HEK293 (cell line): ENCODE measurements around the gene NEK3.

ENCODE experiments used
- REPIN1 ChIP-seq: fragments of 450-650 bp; formaldehyde crosslinking; IDR thresholded peaks from 2 replicates; pipeline ENCODE4 v1.5.1; 2017; ENCODE audit warnings: missing biosample characterization, missing genetic modification characterization, low read depth
- YY1 ChIP-seq: fragments of 450-650 bp; formaldehyde crosslinking; IDR thresholded peaks from 2 replicates; pipeline ENCODE4 v1.5.1; 2018; ENCODE audit warnings: missing biosample characterization, missing genetic modification characterization
- ZNF146 ChIP-seq: fragments of 450-650 bp; formaldehyde crosslinking; IDR thresholded peaks from 2 replicates; pipeline ENCODE4 v1.5.1; 2016; ENCODE audit warnings: missing biosample characterization, missing genetic modification characterization
- ZNF155 ChIP-seq: fragments of 450-650 bp; formaldehyde crosslinking; IDR thresholded peaks from 2 replicates; pipeline ENCODE4 v1.5.1; 2016; ENCODE audit warnings: missing biosample characterization, missing genetic modification characterization
- ZNF280D ChIP-seq: fragments of 450-650 bp; formaldehyde crosslinking; IDR thresholded peaks from 2 replicates; pipeline ENCODE4 v1.5.1; 2016; ENCODE audit warnings: missing biosample characterization, missing genetic modification characterization
- ZNF558 ChIP-seq: fragments of 450-650 bp; formaldehyde crosslinking; IDR thresholded peaks from 2 replicates; pipeline ENCODE4 v1.5.1; 2016; ENCODE audit warnings: missing biosample characterization, missing genetic modification characterization
- ZNF664 ChIP-seq: fragments of 450-650 bp; formaldehyde crosslinking; IDR thresholded peaks from 2 replicates; pipeline ENCODE4 v1.5.1; 2016; ENCODE audit warnings: missing biosample characterization, missing genetic modification characterization
- ZNF677 ChIP-seq: fragments of 450-650 bp; IDR thresholded peaks from 2 replicates; pipeline ENCODE4 v1.5.0; 2018; ENCODE audit warnings: missing biosample characterization, mild to moderate bottlenecking, missing genetic modification characterization, moderate library complexity
- ZNF776 ChIP-seq: fragments of 450-650 bp; formaldehyde crosslinking; IDR thresholded peaks from 2 replicates; pipeline ENCODE4 v1.5.0; 2017; ENCODE audit warnings: missing biosample characterization, missing genetic modification characterization, borderline replicate concordance
- ZSCAN5A ChIP-seq: fragments of 450-650 bp; formaldehyde crosslinking; IDR thresholded peaks from 2 replicates; pipeline ENCODE4 v1.5.1; 2016; ENCODE audit warnings: missing biosample characterization, missing genetic modification characterization
- TF ChIP-seq, protein P1 (sequence below): fragments of 450-650 bp; formaldehyde crosslinking; IDR thresholded peaks from 2 replicates; pipeline ENCODE4 v1.5.1; 2016; ENCODE audit warnings: missing biosample characterization, missing genetic modification characterization
- TF ChIP-seq, protein P2 (sequence below): fragments of 450-650 bp; formaldehyde crosslinking; IDR thresholded peaks from 2 replicates; pipeline ENCODE4 v1.5.1; 2017; ENCODE audit warnings: missing biosample characterization, missing genetic modification characterization
- TF ChIP-seq, protein P3 (sequence below): fragments of 450-650 bp; formaldehyde crosslinking; IDR thresholded peaks from 2 replicates; pipeline ENCODE4 v1.5.1; 2016; ENCODE audit warnings: missing biosample characterization, missing genetic modification characterization

GRCh38 chr13:52130641-52131040, 28.8 kb downstream of the NEK3 start:
- TF ChIP-seq, protein P1, sequence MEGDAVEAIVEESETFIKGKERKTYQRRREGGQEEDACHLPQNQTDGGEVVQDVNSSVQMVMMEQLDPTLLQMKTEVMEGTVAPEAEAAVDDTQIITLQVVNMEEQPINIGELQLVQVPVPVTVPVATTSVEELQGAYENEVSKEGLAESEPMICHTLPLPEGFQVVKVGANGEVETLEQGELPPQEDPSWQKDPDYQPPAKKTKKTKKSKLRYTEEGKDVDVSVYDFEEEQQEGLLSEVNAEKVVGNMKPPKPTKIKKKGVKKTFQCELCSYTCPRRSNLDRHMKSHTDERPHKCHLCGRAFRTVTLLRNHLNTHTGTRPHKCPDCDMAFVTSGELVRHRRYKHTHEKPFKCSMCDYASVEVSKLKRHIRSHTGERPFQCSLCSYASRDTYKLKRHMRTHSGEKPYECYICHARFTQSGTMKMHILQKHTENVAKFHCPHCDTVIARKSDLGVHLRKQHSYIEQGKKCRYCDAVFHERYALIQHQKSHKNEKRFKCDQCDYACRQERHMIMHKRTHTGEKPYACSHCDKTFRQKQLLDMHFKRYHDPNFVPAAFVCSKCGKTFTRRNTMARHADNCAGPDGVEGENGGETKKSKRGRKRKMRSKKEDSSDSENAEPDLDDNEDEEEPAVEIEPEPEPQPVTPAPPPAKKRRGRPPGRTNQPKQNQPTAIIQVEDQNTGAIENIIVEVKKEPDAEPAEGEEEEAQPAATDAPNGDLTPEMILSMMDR (tag by site-specific recombination): no peak
- TF ChIP-seq ZNF280D (tag by site-specific recombination) (no peak), ZNF677 (no peak), YY1 (no peak), ZNF664 (no peak), ZNF776 (tag by site-specific recombination) (no peak), ZNF558 (tag by site-specific recombination) (no peak), ZNF146 (tag by site-specific recombination) (no peak), ZNF155 (tag by site-specific recombination) (no peak), ZSCAN5A (no peak), REPIN1 (tag by site-specific recombination) (no peak)
- TF ChIP-seq, protein P2, sequence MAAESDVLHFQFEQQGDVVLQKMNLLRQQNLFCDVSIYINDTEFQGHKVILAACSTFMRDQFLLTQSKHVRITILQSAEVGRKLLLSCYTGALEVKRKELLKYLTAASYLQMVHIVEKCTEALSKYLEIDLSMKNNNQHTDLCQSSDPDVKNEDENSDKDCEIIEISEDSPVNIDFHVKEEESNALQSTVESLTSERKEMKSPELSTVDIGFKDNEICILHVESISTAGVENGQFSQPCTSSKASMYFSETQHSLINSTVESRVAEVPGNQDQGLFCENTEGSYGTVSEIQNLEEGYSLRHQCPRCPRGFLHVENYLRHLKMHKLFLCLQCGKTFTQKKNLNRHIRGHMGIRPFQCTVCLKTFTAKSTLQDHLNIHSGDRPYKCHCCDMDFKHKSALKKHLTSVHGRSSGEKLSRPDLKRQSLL: no peak
- TF ChIP-seq, protein P3, sequence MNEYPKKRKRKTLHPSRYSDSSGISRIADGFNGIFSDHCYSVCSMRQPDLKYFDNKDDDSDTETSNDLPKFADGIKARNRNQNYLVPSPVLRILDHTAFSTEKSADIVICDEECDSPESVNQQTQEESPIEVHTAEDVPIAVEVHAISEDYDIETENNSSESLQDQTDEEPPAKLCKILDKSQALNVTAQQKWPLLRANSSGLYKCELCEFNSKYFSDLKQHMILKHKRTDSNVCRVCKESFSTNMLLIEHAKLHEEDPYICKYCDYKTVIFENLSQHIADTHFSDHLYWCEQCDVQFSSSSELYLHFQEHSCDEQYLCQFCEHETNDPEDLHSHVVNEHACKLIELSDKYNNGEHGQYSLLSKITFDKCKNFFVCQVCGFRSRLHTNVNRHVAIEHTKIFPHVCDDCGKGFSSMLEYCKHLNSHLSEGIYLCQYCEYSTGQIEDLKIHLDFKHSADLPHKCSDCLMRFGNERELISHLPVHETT (tag by site-specific recombination): no peak
